HEK293 (cell line): ENCODE results near the gene ELAVL1.

Source experiments
- BCL6B ChIP-seq: fragments of 450-650 bp; formaldehyde crosslinking; IDR thresholded peaks from 2 replicates; pipeline ENCODE4 v1.5.1; 2017; ENCODE audit warnings: missing biosample characterization, missing genetic modification characterization
- GLI4 ChIP-seq: fragments of 450-650 bp; formaldehyde crosslinking; IDR thresholded peaks from 2 replicates; pipeline ENCODE4 v1.5.1; 2016; ENCODE audit warnings: missing biosample characterization, missing genetic modification characterization
- KLF1 ChIP-seq: fragments of 450-650 bp; formaldehyde crosslinking; IDR thresholded peaks from 2 replicates; pipeline ENCODE4 v1.5.1; 2016; ENCODE audit warnings: missing biosample characterization, missing genetic modification characterization
- KLF16 ChIP-seq: fragments of 450-650 bp; formaldehyde crosslinking; IDR thresholded peaks from 2 replicates; pipeline ENCODE4 v1.5.1; 2017; ENCODE audit warnings: missing biosample characterization, missing genetic modification characterization
- KLF7 ChIP-seq: fragments of 450-650 bp; formaldehyde crosslinking; IDR thresholded peaks from 2 replicates; pipeline ENCODE4 v1.5.1; 2016; ENCODE audit warnings: missing biosample characterization, missing genetic modification characterization, borderline replicate concordance
- KLF8 ChIP-seq: fragments of 450-650 bp; formaldehyde crosslinking; IDR thresholded peaks from 2 replicates; pipeline ENCODE4 v1.5.1; 2016; ENCODE audit warnings: missing biosample characterization, missing genetic modification characterization
- KLF9 ChIP-seq: fragments of 450-650 bp; formaldehyde crosslinking; IDR thresholded peaks from 2 replicates; pipeline ENCODE4 v1.5.1; 2016; ENCODE audit warnings: missing biosample characterization, missing genetic modification characterization, low read depth
- MYNN ChIP-seq: fragments of 450-650 bp; formaldehyde crosslinking; IDR thresholded peaks from 2 replicates; pipeline ENCODE4 v1.5.1; 2016; ENCODE audit warnings: missing biosample characterization, missing genetic modification characterization, borderline replicate concordance
- PRDM1 ChIP-seq: fragments of 450-650 bp; formaldehyde crosslinking; IDR thresholded peaks from 2 replicates; pipeline ENCODE4; 2016; ENCODE audit warnings: missing biosample characterization, missing genetic modification characterization
- SCRT2 ChIP-seq: fragments of 450-650 bp; formaldehyde crosslinking; IDR thresholded peaks from 2 replicates; pipeline ENCODE4 v1.5.1; 2016; ENCODE audit warnings: missing biosample characterization, missing genetic modification characterization
- SP2 ChIP-seq: fragments of 450-650 bp; formaldehyde crosslinking; IDR thresholded peaks from 2 replicates; pipeline ENCODE4 v1.5.1; 2016; ENCODE audit warnings: missing biosample characterization, missing genetic modification characterization
- SP7 ChIP-seq: fragments of 450-650 bp; formaldehyde crosslinking; IDR thresholded peaks from 2 replicates; pipeline ENCODE4 v1.5.1; 2016; ENCODE audit warnings: missing biosample characterization, missing genetic modification characterization
- WT1 ChIP-seq: fragments of 450-650 bp; formaldehyde crosslinking; IDR thresholded peaks from 2 replicates; pipeline ENCODE4 v1.5.1; 2016; ENCODE audit warnings: missing biosample characterization, missing genetic modification characterization
- ZBTB17 ChIP-seq: fragments of 450-650 bp; formaldehyde crosslinking; IDR thresholded peaks from 2 replicates; pipeline ENCODE4 v1.5.1; 2016; ENCODE audit warnings: missing biosample characterization, missing genetic modification characterization
- ZBTB20 ChIP-seq: fragments of 450-650 bp; formaldehyde crosslinking; IDR thresholded peaks from 2 replicates; pipeline ENCODE4 v1.5.1; 2016; ENCODE audit warnings: missing biosample characterization, missing genetic modification characterization
- ZNF157 ChIP-seq: fragments of 450-650 bp; formaldehyde crosslinking; IDR thresholded peaks from 2 replicates; pipeline ENCODE4 v1.5.1; 2016; ENCODE audit warnings: missing biosample characterization, missing genetic modification characterization
- ZNF214 ChIP-seq: fragments of 450-650 bp; formaldehyde crosslinking; IDR thresholded peaks from 2 replicates; pipeline ENCODE4 v1.5.1; 2017; ENCODE audit warnings: missing biosample characterization, mild to moderate bottlenecking, missing genetic modification characterization, borderline replicate concordance
- ZNF239 ChIP-seq: fragments of 450-650 bp; formaldehyde crosslinking; IDR thresholded peaks from 2 replicates; pipeline ENCODE4 v1.5.1; 2016; ENCODE audit warnings: missing biosample characterization, missing genetic modification characterization
- ZNF366 ChIP-seq: fragments of 450-650 bp; formaldehyde crosslinking; conservative IDR thresholded peaks from 2 replicates; pipeline ENCODE4 v1.5.1; 2016; ENCODE audit warnings: missing biosample characterization, missing genetic modification characterization
- ZNF416 ChIP-seq: fragments of 450-650 bp; formaldehyde crosslinking; IDR thresholded peaks from 2 replicates; pipeline ENCODE4 v1.5.1; 2016; ENCODE audit warnings: missing biosample characterization, missing genetic modification characterization
- ZNF560 ChIP-seq: fragments of 450-650 bp; formaldehyde crosslinking; IDR thresholded peaks from 2 replicates; pipeline ENCODE4 v1.5.1; 2017; ENCODE audit warnings: missing biosample characterization, missing genetic modification characterization, borderline replicate concordance
- ZNF843 ChIP-seq: fragments of 450-650 bp; formaldehyde crosslinking; IDR thresholded peaks from 2 replicates; pipeline ENCODE4 v1.5.1; 2016; ENCODE audit warnings: missing biosample characterization, missing genetic modification characterization
- TF ChIP-seq, protein P1 (sequence below): fragments of 450-650 bp; formaldehyde crosslinking; IDR thresholded peaks from 2 replicates; pipeline ENCODE4 v1.5.1; 2016; ENCODE audit warnings: missing biosample characterization, missing genetic modification characterization, low read depth
- TF ChIP-seq, protein P2 (sequence below): fragments of 450-650 bp; formaldehyde crosslinking; IDR thresholded peaks from 2 replicates; pipeline ENCODE4 v1.5.1; 2016; ENCODE audit warnings: missing biosample characterization, missing genetic modification characterization
- TF ChIP-seq, protein P3 (sequence below): fragments of 450-650 bp; formaldehyde crosslinking; IDR thresholded peaks from 2 replicates; pipeline ENCODE4 v1.5.1; 2016; ENCODE audit warnings: missing biosample characterization, missing genetic modification characterization
- TF ChIP-seq, protein P4 (sequence below): fragments of 450-650 bp; formaldehyde crosslinking; IDR thresholded peaks from 2 replicates; pipeline ENCODE4 v1.5.1; 2016; ENCODE audit warnings: missing biosample characterization, missing genetic modification characterization

The ELAVL1 gene

GRCh38 chr19:7920519-7921301 is 84.7 kb downstream of the ELAVL1 start (continued):
- TF ChIP-seq, protein P1, sequence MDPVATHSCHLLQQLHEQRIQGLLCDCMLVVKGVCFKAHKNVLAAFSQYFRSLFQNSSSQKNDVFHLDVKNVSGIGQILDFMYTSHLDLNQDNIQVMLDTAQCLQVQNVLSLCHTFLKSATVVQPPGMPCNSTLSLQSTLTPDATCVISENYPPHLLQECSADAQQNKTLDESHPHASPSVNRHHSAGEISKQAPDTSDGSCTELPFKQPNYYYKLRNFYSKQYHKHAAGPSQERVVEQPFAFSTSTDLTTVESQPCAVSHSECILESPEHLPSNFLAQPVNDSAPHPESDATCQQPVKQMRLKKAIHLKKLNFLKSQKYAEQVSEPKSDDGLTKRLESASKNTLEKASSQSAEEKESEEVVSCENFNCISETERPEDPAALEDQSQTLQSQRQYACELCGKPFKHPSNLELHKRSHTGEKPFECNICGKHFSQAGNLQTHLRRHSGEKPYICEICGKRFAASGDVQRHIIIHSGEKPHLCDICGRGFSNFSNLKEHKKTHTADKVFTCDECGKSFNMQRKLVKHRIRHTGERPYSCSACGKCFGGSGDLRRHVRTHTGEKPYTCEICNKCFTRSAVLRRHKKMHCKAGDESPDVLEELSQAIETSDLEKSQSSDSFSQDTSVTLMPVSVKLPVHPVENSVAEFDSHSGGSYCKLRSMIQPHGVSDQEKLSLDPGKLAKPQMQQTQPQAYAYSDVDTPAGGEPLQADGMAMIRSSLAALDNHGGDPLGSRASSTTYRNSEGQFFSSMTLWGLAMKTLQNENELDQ (tag by site-specific recombination) = no peak
- TF ChIP-seq ZNF416 (tag by site-specific recombination) (no peak), SCRT2 (tag by site-specific recombination) (no peak), SP2 (tag by site-specific recombination) (peak; percentile 88), KLF1 (tag by site-specific recombination) (peak; percentile 97), ZNF214 (tag by site-specific recombination) (no peak), MYNN (no peak), ZNF366 (tag by site-specific recombination) (peak; percentile 56), KLF9 (peak; percentile 92), PRDM1 (tag by site-specific recombination) (peak; percentile 39; the same call in 1 of the 2 replicates), KLF8 (tag by site-specific recombination) (peak; percentile 96), ZNF560 (tag by site-specific recombination) (no peak), BCL6B (tag by site-specific recombination) (no peak), GLI4 (tag by site-specific recombination) (no peak), ZBTB20 (tag by site-specific recombination) (peak; percentile 67), SP7 (tag by site-specific recombination) (peak; percentile 77), KLF7 (tag by site-specific recombination) (peak; percentile 23; the same call in 1 of the 2 replicates), WT1 (tag by site-specific recombination) (peak; percentile 53; the same call in 1 of the 2 replicates), KLF16 (tag by site-specific recombination) (peak; percentile 53; the same call in 1 of the 2 replicates), ZNF239 (tag by site-specific recombination) (no peak), ZNF843 (peak; percentile 67), ZNF157 (no peak), ZBTB17 (peak; percentile 78)
- TF ChIP-seq, protein P2, sequence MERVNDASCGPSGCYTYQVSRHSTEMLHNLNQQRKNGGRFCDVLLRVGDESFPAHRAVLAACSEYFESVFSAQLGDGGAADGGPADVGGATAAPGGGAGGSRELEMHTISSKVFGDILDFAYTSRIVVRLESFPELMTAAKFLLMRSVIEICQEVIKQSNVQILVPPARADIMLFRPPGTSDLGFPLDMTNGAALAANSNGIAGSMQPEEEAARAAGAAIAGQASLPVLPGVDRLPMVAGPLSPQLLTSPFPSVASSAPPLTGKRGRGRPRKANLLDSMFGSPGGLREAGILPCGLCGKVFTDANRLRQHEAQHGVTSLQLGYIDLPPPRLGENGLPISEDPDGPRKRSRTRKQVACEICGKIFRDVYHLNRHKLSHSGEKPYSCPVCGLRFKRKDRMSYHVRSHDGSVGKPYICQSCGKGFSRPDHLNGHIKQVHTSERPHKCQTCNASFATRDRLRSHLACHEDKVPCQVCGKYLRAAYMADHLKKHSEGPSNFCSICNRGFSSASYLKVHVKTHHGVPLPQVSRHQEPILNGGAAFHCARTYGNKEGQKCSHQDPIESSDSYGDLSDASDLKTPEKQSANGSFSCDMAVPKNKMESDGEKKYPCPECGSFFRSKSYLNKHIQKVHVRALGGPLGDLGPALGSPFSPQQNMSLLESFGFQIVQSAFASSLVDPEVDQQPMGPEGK = peak; percentile 85
- TF ChIP-seq, protein P3, sequence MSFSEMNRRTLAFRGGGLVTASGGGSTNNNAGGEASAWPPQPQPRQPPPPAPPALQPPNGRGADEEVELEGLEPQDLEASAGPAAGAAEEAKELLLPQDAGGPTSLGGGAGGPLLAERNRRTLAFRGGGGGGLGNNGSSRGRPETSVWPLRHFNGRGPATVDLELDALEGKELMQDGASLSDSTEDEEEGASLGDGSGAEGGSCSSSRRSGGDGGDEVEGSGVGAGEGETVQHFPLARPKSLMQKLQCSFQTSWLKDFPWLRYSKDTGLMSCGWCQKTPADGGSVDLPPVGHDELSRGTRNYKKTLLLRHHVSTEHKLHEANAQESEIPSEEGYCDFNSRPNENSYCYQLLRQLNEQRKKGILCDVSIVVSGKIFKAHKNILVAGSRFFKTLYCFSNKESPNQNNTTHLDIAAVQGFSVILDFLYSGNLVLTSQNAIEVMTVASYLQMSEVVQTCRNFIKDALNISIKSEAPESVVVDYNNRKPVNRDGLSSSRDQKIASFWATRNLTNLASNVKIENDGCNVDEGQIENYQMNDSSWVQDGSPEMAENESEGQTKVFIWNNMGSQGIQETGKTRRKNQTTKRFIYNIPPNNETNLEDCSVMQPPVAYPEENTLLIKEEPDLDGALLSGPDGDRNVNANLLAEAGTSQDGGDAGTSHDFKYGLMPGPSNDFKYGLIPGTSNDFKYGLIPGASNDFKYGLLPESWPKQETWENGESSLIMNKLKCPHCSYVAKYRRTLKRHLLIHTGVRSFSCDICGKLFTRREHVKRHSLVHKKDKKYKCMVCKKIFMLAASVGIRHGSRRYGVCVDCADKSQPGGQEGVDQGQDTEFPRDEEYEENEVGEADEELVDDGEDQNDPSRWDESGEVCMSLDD (tag by site-specific recombination) = no peak; the same call in 1 of the 2 replicates
- TF ChIP-seq, protein P4, sequence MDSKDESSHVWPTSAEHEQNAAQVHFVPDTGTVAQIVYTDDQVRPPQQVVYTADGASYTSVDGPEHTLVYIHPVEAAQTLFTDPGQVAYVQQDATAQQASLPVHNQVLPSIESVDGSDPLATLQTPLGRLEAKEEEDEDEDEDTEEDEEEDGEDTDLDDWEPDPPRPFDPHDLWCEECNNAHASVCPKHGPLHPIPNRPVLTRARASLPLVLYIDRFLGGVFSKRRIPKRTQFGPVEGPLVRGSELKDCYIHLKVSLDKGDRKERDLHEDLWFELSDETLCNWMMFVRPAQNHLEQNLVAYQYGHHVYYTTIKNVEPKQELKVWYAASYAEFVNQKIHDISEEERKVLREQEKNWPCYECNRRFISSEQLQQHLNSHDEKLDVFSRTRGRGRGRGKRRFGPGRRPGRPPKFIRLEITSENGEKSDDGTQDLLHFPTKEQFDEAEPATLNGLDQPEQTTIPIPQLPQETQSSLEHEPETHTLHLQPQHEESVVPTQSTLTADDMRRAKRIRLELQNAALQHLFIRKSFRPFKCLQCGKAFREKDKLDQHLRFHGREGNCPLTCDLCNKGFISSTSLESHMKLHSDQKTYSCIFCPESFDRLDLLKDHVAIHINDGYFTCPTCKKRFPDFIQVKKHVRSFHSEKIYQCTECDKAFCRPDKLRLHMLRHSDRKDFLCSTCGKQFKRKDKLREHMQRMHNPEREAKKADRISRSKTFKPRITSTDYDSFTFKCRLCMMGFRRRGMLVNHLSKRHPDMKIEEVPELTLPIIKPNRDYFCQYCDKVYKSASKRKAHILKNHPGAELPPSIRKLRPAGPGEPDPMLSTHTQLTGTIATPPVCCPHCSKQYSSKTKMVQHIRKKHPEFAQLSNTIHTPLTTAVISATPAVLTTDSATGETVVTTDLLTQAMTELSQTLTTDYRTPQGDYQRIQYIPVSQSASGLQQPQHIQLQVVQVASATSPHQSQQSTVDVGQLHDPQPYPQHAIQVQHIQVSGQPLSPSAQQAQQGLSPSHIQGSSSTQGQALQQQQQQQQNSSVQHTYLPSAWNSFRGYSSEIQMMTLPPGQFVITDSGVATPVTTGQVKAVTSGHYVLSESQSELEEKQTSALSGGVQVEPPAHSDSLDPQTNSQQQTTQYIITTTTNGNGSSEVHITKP = no peak
